Panc1 (cell line): ENCODE results near the gene PDE11A. TPM values are rescaled to one million over a fixed set of nuclear protein-coding genes. Genes with fewer than 3 reads are reported as not detected.
"Not testable (repeated sequence)": the region's sequence is repeated elsewhere in the genome, so short reads cannot be mapped to it uniquely, and the experiment has no call there.

ENCODE experiments used
- ATAC-seq: fragments of 200-7000 bp; cut with Tn5 transposase; 2 replicates; pipeline ENCODE4 v1.9.1; 2020; ENCODE audit warnings: mild to moderate bottlenecking, moderate library complexity
- BruUV-seq: library from RNA; stranded (reverse); fragments of 400-500 nt; replicated peaks from 2 replicates; lab custom pipeline; 2021; lab: Mats Ljungman, UMichigan
- CTCF ChIA-PET: fragments of 300-600 bp; sonication (Branson Sonifier 250); formaldehyde crosslinking; loops from one replicate; lab custom pipeline; 2022; ENCODE audit warnings: antibody characterized with exemption; lab: Charles Lee
- POLR2A ChIA-PET: fragments of 300-600 bp; sonication (Branson Sonifier 250); formaldehyde crosslinking; loops from one replicate; lab custom pipeline; 2022; ENCODE audit warnings: antibody characterized with exemption; lab: Charles Lee
- DNase-seq: peaks from one replicate; pipeline ENCODE4 v3.0.0-alpha.2; 2010; ENCODE audit warnings: low read depth, low spot score
- H3K27ac ChIP-seq: 2 replicates; pipeline ENCODE4 v1.5.1; 2011; ENCODE audit warnings: mild to moderate bottlenecking, low read length, inconsistent platforms
- H3K27me3 ChIP-seq: fragments of 200-500 bp; sonication (Bioruptor generic); 2 replicates; pipeline ENCODE4 v1.6.0; 2014; ENCODE audit warnings: low read length, inconsistent platforms; ENCODE audit not compliant: control insufficient read depth, insufficient read depth
- H3K36me3 ChIP-seq: fragments of 200-500 bp; sonication (Bioruptor generic); 2 replicates; pipeline ENCODE4 v1.5.1; 2014; ENCODE audit warnings: inconsistent platforms, mild to moderate bottlenecking, low read length, moderate library complexity; ENCODE audit not compliant: control insufficient read depth, insufficient read depth
- H3K4me1 ChIP-seq: 2 replicates; pipeline ENCODE4 v1.5.1; 2011; ENCODE audit warnings: inconsistent platforms, mild to moderate bottlenecking, low read length, moderate library complexity; ENCODE audit not compliant: control insufficient read depth, insufficient read depth
- H3K4me3 ChIP-seq, 2 experiments: 2 replicates each; pipeline ENCODE4 v1.5.1; 2011 to 2012; ENCODE audit warnings: low read depth in 2 of 2, low read length in 2 of 2, mild to moderate bottlenecking in 2 of 2, inconsistent platforms in 1 of 2, moderate library complexity in 1 of 2
- H3K9me3 ChIP-seq: fragments of 200-500 bp; sonication (Bioruptor generic); 2 replicates; pipeline ENCODE4 v1.5.1; 2014; ENCODE audit warnings: low read depth, mild to moderate bottlenecking, inconsistent platforms, low read length, moderate library complexity; ENCODE audit not compliant: control insufficient read depth, insufficient read depth
- CTCF ChIP-seq: fragments of 450-650 bp; IDR thresholded peaks from 2 replicates; pipeline ENCODE4 v1.5.1; 2017; ENCODE audit warnings: mild to moderate bottlenecking
- POLR2AphosphoS5 ChIP-seq: IDR thresholded peaks from 2 replicates; pipeline ENCODE4 v1.6.1; 2012; ENCODE audit warnings: mild to moderate bottlenecking, low read depth, low read length, moderate library complexity
- REST ChIP-seq, 2 experiments: IDR thresholded peaks; 2 replicates each; pipeline ENCODE4 v1.6.1; 2011 to 2012; ENCODE audit warnings: low read depth in 2 of 2, control low read depth in 1 of 2, low read length in 1 of 2, mild to moderate bottlenecking in 1 of 2, moderate library complexity in 1 of 2; ENCODE audit not compliant: insufficient read depth in 1 of 2
- SIN3A ChIP-seq: IDR thresholded peaks from 2 replicates; pipeline ENCODE4 v1.6.1; 2012; ENCODE audit warnings: low read depth, mild to moderate bottlenecking, low read length, moderate library complexity, borderline replicate concordance; ENCODE audit not compliant: insufficient read depth
- TCF7L2 ChIP-seq: IDR thresholded peaks from 2 replicates; pipeline ENCODE4 v1.6.1; 2011; ENCODE audit warnings: mild to moderate bottlenecking, low read depth, low read length, inconsistent platforms
- in situ Hi-C: cut with HindIII; loops from 2 replicates; pipeline ENCODE4 v1.10.0; 2016; ENCODE audit warnings: low sequenced_read_pairs, low pct_unique_long_range_greater_than_20kb
- intact Hi-C: fragments of 100-400 bp; cut with micrococcal nuclease; formaldehyde crosslinking; loops from one replicate; pipeline ENCODE4 v1.10.0; 2022; ENCODE audit not compliant: unreplicated experiment
- total RNA-seq: library from RNA; stranded (reverse); gene quantifications from one replicate; pipeline ENCODE4 v1.2.1, GENCODE V29; 2021; ENCODE audit not compliant: unreplicated experiment

Gene PDE11A
- total RNA-seq, 1 experiment from 2014 or later, result not detected

DNA sequence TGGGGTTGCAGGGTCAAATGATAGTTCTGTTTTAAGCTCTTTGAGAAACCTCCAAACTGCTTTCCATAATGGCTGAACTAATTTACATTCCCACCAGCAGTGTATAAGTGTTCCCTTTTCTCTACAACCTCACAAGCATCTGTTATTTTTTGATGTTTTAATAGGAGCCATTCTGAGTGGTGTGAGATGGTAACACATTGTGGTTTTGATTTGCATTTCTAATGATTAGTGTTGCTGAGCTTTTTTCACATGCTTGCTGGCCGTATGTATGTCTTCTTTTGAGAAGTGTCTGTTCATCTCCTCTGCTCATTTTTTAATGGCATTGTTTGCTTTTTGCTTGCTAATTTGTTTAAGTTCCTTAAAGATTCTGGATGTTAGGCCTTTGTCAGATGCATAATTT, 107.7 kb downstream of the PDE11A start:
- CTCF ChIA-PET, result no interaction called here
- Histone ChIP-seq H3K36me3 (no peaks in the 10 kb centered on the region), H3K4me1 (no peaks in the 10 kb centered on the region), H3K27ac (no peak overlapping the region), H3K9me3 (no peaks in the 10 kb centered on the region), H3K27me3 (no peaks in the 10 kb centered on the region), H3K4me3 (no peak overlapping the region)
- in situ Hi-C loops, result no loop called here
- POLR2A ChIA-PET, result no interaction called here
- BruUV-seq, result no TSS peak
- intact Hi-C loops, result no loop called here
- no peak for DNase-seq
- TF ChIP-seq POLR2AphosphoS5 (no peak), CTCF (no peak), REST (IDR thresholded peaks at IDR 0.05; ENCODE audit: insufficient read depth in 1 of 2, low read depth in 2 of 2, low read length in 1 of 2) (no peak), SIN3A (no peak), TCF7L2 (no peak)
- ATAC-seq, result no peak

DNA sequence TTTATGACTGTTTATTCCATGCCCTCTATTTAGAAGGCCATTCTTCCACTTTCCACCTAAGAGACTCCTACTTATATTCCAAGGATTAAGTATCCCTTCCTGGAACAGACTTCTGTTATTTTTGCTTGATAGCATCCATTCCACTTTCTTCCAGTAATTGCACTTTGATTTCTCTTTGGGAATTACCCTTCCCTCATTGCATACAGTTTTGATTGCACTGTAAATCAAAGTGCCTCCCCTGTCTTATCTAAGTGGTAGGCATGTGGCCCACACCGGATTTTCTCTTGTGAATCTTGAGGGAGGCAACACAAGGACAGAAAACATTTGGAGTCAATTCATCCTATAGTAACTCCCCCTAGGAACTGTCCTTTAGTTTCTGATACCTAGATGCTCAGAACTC, 120.4 kb downstream of the PDE11A start:
- TF ChIP-seq REST (IDR thresholded peaks at IDR 0.05; ENCODE audit: insufficient read depth in 1 of 2, low read depth in 2 of 2, low read length in 1 of 2) (no peak), CTCF (no peak), SIN3A (no peak), POLR2AphosphoS5 (no peak), TCF7L2 (no peak)
- in situ Hi-C loops (no loop called here), intact Hi-C loops (no loop called here)
- no peak for ATAC-seq
- ChIA-PET POLR2A (no interaction called here), CTCF (no interaction called here)
- H3K4me3 ChIP-seq, result no peak overlapping the region
- H3K4me1 ChIP-seq, result no peaks in the 10 kb centered on the region
- no peak for DNase-seq
- H3K9me3 ChIP-seq, result no peaks in the 10 kb centered on the region
- H3K27ac ChIP-seq, result no peak overlapping the region
- H3K36me3 ChIP-seq, result no peaks in the 10 kb centered on the region
- BruUV-seq, result no TSS peak
- no peaks in the 10 kb centered on the region for H3K27me3 ChIP-seq

DNA sequence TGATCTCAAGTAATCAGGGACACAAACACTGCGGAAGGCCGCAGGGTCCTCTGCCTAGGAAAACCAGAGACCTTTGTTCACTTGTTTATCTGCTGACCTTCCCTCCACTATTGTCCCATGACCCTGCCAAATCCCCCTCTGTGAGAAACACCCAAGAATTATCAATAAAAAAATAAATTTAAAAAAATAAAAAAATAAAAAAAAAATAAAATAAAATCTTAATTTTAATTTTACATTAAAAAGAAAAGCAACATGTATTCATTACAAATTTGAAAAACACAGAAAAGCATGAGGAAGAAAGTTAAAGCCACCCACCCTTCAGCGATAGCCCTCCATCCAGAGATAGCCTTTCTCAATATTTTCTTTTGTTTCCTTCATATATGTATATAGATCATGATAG, 125.0 kb downstream of the PDE11A start:
- CTCF ChIA-PET, H3K27ac ChIP-seq, H3K36me3 ChIP-seq, H3K9me3 ChIP-seq, ATAC-seq, intact Hi-C loops, POLR2A ChIA-PET, BruUV-seq, H3K4me3 ChIP-seq, H3K27me3 ChIP-seq, DNase-seq, H3K4me1 ChIP-seq, in situ Hi-C loops: not testable (repeated sequence)

DNA sequence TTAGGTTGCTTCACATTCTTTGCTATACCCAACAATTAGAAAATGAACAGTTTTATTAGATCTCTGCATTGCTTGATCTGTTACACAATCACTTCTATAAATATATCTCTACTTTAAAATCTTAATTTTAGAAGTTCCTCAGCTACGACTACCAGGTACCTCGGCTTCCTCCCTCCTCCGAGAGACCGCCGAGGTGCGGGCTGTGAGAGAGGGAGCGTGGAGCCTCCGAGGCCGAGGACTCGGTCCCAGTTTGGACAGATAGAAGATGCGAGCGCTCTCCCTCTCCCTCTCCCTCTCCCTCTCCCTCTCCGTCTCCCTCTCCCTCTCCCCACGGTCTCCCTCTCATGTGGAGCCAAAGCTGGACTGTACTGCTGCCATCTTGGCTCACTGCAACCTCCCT, 128.0 kb downstream of the PDE11A start:
- H3K9me3 ChIP-seq, H3K27ac ChIP-seq, CTCF ChIA-PET, in situ Hi-C loops, ATAC-seq, intact Hi-C loops, BruUV-seq, H3K27me3 ChIP-seq, H3K4me3 ChIP-seq, DNase-seq, POLR2A ChIA-PET, H3K36me3 ChIP-seq, H3K4me1 ChIP-seq: not testable (repeated sequence)
